ENCODE results near the gene IZUMO4.

The IZUMO4 gene

DNA sequence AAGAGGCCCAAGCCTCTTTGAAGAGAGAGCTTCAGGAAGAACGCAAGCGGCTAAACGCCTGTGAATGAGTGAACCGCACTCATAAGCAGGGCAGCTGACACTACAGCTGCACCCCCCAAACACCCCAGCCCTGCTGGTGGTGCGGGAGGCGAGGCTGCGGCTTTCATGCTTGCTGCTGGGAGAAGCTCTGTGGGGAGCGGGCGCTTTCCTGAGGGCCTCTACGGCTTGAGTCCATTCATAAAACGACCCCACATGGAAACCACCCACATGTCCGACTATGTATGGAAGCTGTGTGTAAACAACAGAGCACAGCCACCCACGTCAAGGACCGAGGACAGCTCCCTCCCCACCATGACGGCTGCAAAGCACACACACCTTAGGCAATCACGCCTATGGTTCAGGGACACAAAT, 49.1 kb downstream of the IZUMO4 start:
- DNase-seq (ENCODE audit: low spot score): peak; percentile 31

DNA sequence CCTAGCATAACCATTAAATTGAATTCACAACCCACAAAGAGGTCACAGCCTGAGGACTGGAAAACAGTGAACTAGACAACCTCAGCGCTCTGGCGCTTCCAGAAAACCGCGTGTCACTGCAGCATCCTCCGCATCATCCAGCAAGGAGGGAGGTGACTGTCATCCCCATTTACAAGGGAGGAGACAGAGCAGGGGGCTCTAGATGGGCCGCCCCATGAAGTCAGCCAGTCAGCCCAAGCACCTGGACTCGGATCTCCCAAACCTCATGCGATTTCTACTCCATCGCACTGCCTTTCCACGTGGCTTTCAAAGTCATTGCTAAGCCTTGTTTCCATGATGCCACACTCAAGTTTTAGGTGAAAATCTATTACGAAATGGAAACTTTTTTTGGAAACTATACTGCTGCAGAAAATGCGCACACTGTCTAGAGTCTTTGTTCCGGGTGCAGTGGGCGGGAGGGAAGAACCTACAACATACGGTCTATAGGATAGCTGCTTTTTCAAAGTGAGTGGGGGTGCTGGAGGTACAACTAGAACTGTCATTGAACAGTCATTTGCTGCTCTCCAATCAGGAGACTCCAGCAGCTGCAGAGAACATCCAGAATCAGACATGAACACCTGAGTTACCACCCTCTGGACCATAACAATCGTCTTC, 51.9 kb downstream of the IZUMO4 start:
- DNase-seq (ENCODE audit: low spot score): no peak

Measured in Ammon's horn (tissue), 1 donor.